Astrocyte (in vitro differentiated cells and primary cell): Measurements from ENCODE around the gene SREBF2. TPM values are rescaled to one million over a fixed set of nuclear protein-coding genes. Genes with fewer than 3 reads are reported as not detected.

ENCODE experiments used
- DNase-seq: peaks from one replicate; pipeline ENCODE4 v3.0.0-alpha.2; 2010; ENCODE audit warnings: low read depth
- FAIRE-seq: peaks from 2 replicates; lab custom pipeline; 2011; peaks lifted over from hg19 to GRCh38; lab: Jason Lieb, UNC
- H2AFZ ChIP-seq: 2 replicates; pipeline ENCODE4 v1.6.0; 2012; ENCODE audit warnings: low read depth, low read length, inconsistent platforms
- H3K27ac ChIP-seq: 2 replicates; pipeline ENCODE4 v1.5.1; 2011; ENCODE audit warnings: low read depth, low read length, inconsistent platforms
- H3K27me3 ChIP-seq: 2 replicates; pipeline ENCODE4 v1.6.0; 2011; ENCODE audit warnings: low read length, inconsistent platforms; ENCODE audit not compliant: insufficient read depth
- H3K36me3 ChIP-seq: 2 replicates; pipeline ENCODE4 v1.5.1; 2011; ENCODE audit warnings: low read length, inconsistent platforms; ENCODE audit not compliant: insufficient read depth
- H3K4me1 ChIP-seq: 2 replicates; pipeline ENCODE4 v1.5.1; 2011; ENCODE audit warnings: low read length, inconsistent platforms; ENCODE audit not compliant: insufficient read depth
- H3K4me2 ChIP-seq: 2 replicates; pipeline ENCODE4 v1.6.0; 2012; ENCODE audit warnings: low read length, inconsistent platforms
- H3K4me3 ChIP-seq: 2 replicates; pipeline ENCODE4 v1.5.1; 2011; ENCODE audit warnings: low read depth, mild to moderate bottlenecking, low read length, inconsistent platforms; ENCODE audit not compliant: insufficient read depth
- H3K79me2 ChIP-seq: 2 replicates; pipeline ENCODE4 v1.6.0; 2012; ENCODE audit warnings: mild to moderate bottlenecking, low read length, inconsistent platforms; ENCODE audit not compliant: insufficient read depth
- H3K9ac ChIP-seq: 2 replicates; pipeline ENCODE4 v1.6.0; 2012; ENCODE audit warnings: mild to moderate bottlenecking, low read length, inconsistent platforms
- H3K9me3 ChIP-seq: 2 replicates; pipeline ENCODE4 v1.5.1; 2012; ENCODE audit warnings: low read depth, mild to moderate bottlenecking, low read length, inconsistent platforms; ENCODE audit not compliant: insufficient read depth
- H4K20me1 ChIP-seq: 2 replicates; pipeline ENCODE4 v1.6.0; 2012; ENCODE audit warnings: low read length, inconsistent platforms; ENCODE audit not compliant: insufficient read depth
- H3K27ac Mint-ChIP-seq: one replicate; pipeline ENCODE4 v1.8.0; 2021; ENCODE audit warnings: mild to moderate bottlenecking, mixed read lengths; ENCODE audit not compliant: unreplicated experiment
- H3K27me3 Mint-ChIP-seq: one replicate; pipeline ENCODE4 v1.8.0; 2021; ENCODE audit warnings: low read depth, mixed read lengths; ENCODE audit not compliant: unreplicated experiment
- H3K36me3 Mint-ChIP-seq: one replicate; pipeline ENCODE4 v1.8.0; 2021; ENCODE audit warnings: low read depth, mixed read lengths; ENCODE audit not compliant: unreplicated experiment
- H3K4me1 Mint-ChIP-seq: one replicate; pipeline ENCODE4 v1.8.0; 2021; ENCODE audit warnings: low read depth, mixed read lengths; ENCODE audit not compliant: unreplicated experiment
- H3K4me3 Mint-ChIP-seq: one replicate; pipeline ENCODE4 v1.8.0; 2021; ENCODE audit warnings: mild to moderate bottlenecking, moderate library complexity, mixed read lengths; ENCODE audit not compliant: unreplicated experiment
- H3K9me3 Mint-ChIP-seq: one replicate; pipeline ENCODE4 v1.8.0; 2021; ENCODE audit warnings: mild to moderate bottlenecking, mixed read lengths; ENCODE audit not compliant: unreplicated experiment
- EZH2 ChIP-seq: IDR thresholded peaks from 2 replicates; pipeline ENCODE4 v1.6.1; 2012; ENCODE audit warnings: mild to moderate bottlenecking, low read length, inconsistent platforms; ENCODE audit not compliant: insufficient read depth
- total RNA-seq: library from RNA; stranded (reverse); gene quantifications from 2 replicates; pipeline ENCODE4 v1.2.1, GENCODE V29; 2021
- TF ChIP-seq, protein P1 (sequence below): IDR thresholded peaks from 2 replicates; pipeline ENCODE4 v1.5.1; 2011; ENCODE audit warnings: low read depth, mild to moderate bottlenecking, inconsistent platforms, low read length, moderate library complexity; ENCODE audit not compliant: insufficient read depth

Gene SREBF2
- total RNA-seq, 1 donor from 2014 or later = 83.9 TPM

GRCh38 chr22:41900652-41901312, 67.9 kb downstream of the SREBF2 start:
- DNase-seq (no peak), FAIRE-seq (no peak)
- no peaks in the 10 kb centered on the region for H3K4me1 Mint-ChIP-seq
- TF ChIP-seq, protein P1, sequence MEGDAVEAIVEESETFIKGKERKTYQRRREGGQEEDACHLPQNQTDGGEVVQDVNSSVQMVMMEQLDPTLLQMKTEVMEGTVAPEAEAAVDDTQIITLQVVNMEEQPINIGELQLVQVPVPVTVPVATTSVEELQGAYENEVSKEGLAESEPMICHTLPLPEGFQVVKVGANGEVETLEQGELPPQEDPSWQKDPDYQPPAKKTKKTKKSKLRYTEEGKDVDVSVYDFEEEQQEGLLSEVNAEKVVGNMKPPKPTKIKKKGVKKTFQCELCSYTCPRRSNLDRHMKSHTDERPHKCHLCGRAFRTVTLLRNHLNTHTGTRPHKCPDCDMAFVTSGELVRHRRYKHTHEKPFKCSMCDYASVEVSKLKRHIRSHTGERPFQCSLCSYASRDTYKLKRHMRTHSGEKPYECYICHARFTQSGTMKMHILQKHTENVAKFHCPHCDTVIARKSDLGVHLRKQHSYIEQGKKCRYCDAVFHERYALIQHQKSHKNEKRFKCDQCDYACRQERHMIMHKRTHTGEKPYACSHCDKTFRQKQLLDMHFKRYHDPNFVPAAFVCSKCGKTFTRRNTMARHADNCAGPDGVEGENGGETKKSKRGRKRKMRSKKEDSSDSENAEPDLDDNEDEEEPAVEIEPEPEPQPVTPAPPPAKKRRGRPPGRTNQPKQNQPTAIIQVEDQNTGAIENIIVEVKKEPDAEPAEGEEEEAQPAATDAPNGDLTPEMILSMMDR = no peak
- no peak for TF ChIP-seq EZH2
- no peaks in the 10 kb centered on the region for H3K9me3 Mint-ChIP-seq
- peaks cover 35% of the 10 kb centered on the region for H4K20me1 ChIP-seq
- H2AFZ ChIP-seq = no peak overlapping the region
- peaks cover 14% of the 10 kb centered on the region for H3K36me3 Mint-ChIP-seq
- no peaks in the 10 kb centered on the region for H3K27me3 Mint-ChIP-seq
- no peak overlapping the region for H3K27ac Mint-ChIP-seq
- H3K27ac ChIP-seq = no peak overlapping the region
- no peak overlapping the region for H3K4me3 ChIP-seq
- no peak overlapping the region for H3K4me2 ChIP-seq
- H3K79me2 ChIP-seq = no peaks in the 10 kb centered on the region
- no peaks in the 10 kb centered on the region for H3K4me1 ChIP-seq
- H3K9me3 ChIP-seq = no peaks in the 10 kb centered on the region
- H3K4me3 Mint-ChIP-seq = no peak overlapping the region
- H3K36me3 ChIP-seq = peaks cover 12% of the 10 kb centered on the region
- H3K9ac ChIP-seq = no peak overlapping the region
- H3K27me3 ChIP-seq = no peaks in the 10 kb centered on the region

- Histone ChIP-seq H2AFZ (no peak overlapping the region), H3K4me2 (no peak overlapping the region), H3K4me3 (no peak overlapping the region), H3K9ac (no peak overlapping the region), H3K27me3 (no peaks in the 10 kb centered on the region), H3K79me2 (no peaks in the 10 kb centered on the region), H3K36me3 (peaks cover 12% of the 10 kb centered on the region), H4K20me1 (peaks cover 29% of the 10 kb centered on the region), H3K9me3 (no peaks in the 10 kb centered on the region), H3K27ac (no peak overlapping the region), H3K4me1 (no peaks in the 10 kb centered on the region)
- Mint-ChIP-seq H3K27me3 (no peaks in the 10 kb centered on the region), H3K4me1 (no peaks in the 10 kb centered on the region), H3K9me3 (no peaks in the 10 kb centered on the region), H3K27ac (no peak overlapping the region), H3K4me3 (no peak overlapping the region), H3K36me3 (peaks cover 11% of the 10 kb centered on the region)
- FAIRE-seq (no peak), DNase-seq (no peak)
- TF ChIP-seq, protein P1 = no peak
- TF ChIP-seq EZH2 = no peak
Measured at GRCh38 chr22:41902016-41902415, 69.1 kb downstream of the SREBF2 start.

DNA sequence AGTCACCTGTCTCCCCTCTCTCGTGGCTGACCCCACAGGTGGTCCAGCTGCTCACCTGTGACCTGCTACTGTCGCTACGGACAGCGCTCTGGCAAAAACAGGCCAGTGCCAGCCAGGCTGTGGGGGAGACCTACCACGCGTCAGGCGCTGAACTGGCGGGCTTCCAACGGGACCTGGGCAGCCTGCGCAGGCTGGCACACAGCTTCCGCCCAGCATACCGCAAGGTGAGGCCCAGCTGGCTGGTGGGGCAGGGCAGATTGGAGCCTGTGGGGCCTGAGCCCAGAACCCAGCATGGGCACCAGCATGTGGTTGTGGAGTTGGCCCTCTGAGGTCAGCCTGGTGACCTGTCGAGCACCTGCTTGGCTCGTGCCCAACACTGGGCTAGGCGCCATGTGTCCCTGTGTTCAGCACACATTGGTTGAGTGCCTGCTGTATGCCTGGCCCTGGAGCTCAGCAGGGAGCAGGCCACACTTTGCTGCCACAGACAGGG, 70.1 kb downstream of the SREBF2 start:
- no peaks in the 10 kb centered on the region for H3K9me3 Mint-ChIP-seq
- TF ChIP-seq, protein P1 = no peak
- no peak for TF ChIP-seq EZH2
- H3K27ac Mint-ChIP-seq = no peak overlapping the region
- Histone ChIP-seq H4K20me1 (peaks cover 35% of the 10 kb centered on the region), H3K79me2 (no peaks in the 10 kb centered on the region), H3K9me3 (no peaks in the 10 kb centered on the region), H3K27me3 (no peaks in the 10 kb centered on the region), H3K27ac (no peak overlapping the region), H3K36me3 (peaks cover 8% of the 10 kb centered on the region), H3K9ac (no peak overlapping the region), H3K4me1 (peaks cover 5% of the 10 kb centered on the region), H3K4me3 (no peak overlapping the region), H3K4me2 (no peak overlapping the region), H2AFZ (no peak overlapping the region)
- DNase-seq (no peak), FAIRE-seq (no peak)
- H3K27me3 Mint-ChIP-seq = no peaks in the 10 kb centered on the region
- no peak overlapping the region for H3K4me3 Mint-ChIP-seq
- peaks cover 12% of the 10 kb centered on the region for H3K36me3 Mint-ChIP-seq
- H3K4me1 Mint-ChIP-seq = no peaks in the 10 kb centered on the region
